HuH-7.5 (cell line): Measurements from ENCODE around the gene REV3L.
"Not testable (repeated sequence)": the region's sequence is repeated elsewhere in the genome, so short reads cannot be mapped to it uniquely, and the experiment has no call there.

Experiments
- DNase-seq: peaks from one replicate; pipeline ENCODE4 v3.0.0; 2011; ENCODE audit warnings: low spot score

REV3L gene

DNA sequence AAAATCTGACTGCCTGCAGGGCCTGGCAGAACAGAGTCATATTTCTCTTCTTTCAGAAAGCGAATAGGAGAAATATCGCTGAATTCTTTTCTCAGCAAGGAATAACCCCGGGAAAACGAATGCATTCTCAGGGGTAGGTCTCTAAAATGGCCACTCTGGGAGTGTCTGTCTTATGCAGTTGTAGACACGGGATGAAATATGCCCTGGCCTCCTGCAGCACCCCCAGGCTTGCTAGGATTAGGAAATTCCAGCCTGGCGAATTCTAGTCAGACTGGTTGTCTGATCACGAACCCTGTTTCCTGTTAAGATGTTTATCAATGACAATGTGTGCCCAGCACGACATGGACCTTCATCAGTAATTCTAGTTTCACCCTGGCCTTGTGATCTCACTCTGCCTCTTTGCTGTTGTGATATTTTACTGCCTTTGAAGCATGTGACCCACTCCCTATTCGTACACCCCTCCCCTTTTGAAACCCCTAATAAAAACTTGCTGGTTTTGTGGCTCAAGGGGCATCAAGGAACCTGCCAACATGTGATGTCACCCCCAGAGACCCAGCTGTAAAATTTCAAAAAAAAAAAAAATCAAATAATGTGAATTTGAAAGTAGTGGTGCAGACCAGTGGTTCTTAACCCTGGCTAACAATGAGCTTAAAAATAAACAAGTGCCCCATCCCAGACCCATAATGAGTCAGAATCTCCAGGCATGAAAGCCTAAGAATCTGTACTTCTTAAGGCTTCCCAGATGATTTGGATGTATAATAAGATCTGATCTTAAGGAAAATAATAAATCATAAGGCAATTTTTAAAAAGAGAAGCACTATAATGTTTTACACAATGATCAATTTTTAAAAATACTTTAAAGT, 181.8 kb downstream of the REV3L start:
- not testable (repeated sequence) for DNase-seq

- no peak for DNase-seq
These were observed 185.2 kb downstream of the REV3L start for GRCh38 chr6:111297776-111298175.

DNA sequence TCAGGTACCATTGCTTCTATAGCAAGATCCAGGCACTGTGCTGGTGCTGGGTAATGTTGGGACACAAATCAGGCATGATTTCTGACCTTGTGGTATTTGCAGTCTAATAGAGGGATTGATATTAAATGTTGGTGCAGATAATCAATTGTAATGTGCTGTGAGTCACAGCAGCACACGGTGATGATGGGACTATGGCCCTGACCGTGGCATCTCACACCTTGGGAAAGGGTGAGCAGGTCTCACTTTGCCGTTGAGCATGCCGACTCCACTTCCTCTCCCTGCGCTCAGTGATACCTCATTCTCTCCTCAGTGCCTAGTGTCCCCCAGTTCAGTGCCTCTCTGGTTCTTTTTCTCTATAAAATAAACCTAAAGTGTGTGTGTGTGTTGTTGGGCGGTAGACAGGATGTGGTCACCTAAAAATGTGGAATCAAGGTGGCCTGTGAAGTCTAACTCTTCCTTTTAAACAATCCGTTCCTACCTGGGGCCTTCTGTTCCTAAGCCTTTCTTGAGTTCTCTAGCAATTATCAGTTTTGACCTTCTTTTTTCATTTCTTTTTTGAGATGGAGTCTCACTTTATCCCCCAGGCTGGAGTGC, 188.5 kb downstream of the REV3L start:
- DNase-seq, result no peak

DNA sequence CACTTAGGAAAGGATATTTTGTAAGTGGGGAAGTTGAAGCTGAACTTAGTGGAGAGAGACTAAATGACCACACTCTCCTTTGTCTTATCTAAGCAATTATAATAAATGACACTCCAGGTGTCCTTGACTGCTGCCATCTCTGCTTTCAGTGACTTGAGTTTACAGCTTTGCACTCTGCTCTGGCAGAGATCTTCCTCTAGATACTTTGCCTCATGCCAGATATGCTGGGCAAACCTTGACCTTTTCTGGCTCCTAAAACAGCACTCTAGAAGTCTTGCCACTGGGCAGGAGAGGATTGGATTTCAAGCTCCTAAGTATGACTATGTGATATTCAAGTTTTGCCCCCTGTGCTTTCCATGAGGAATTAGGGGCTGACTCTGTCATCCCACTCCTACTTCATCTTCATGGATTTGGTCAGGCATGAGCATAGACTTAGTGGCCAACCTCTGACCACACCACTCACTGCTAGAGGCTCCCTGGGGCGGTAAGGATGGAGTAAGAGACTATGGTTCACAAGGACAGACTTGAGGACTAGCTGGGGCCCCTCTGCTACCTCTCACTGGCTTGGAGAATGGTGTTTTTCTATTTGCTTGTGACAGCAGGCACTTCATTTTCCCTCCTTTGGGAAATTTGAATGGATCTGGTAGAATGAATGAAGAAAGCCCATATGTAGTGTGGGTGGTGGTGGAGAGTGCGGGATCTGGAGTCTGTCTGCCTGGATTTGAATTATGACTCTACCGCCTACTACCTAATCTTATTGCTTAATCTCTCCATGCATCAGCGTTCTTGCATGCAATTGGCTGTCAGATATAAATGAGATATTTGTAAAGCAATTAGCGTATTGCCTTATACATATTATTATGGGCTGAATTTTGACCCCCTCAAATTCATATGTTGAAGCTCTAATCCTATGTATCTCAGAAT, 191.4 kb downstream of the REV3L start:
- no peak for DNase-seq

- DNase-seq, result not testable (repeated sequence)
These were observed 192.2 kb downstream of the REV3L start for GRCh38 chr6:111290689-111291335.

DNA sequence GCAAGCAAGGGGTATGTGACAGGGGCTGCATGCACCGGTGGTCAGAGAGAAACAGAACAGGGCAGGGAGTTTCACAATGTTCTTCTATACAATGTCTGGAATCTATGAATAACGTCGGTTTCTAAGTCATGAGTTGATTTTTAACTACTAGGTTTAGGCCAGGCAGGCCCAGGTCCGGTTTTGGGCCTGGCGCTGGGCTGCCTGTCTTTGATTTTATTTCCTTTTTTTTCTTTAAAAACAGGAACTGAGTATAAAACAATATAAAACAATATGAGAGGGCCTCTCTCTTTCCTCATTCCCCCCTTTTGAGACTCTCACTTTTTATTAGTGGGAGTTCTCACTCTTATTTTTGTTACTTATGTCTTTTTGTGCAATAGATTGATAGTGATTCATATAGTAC, 198.7 kb downstream of the REV3L start:
- DNase-seq, result not testable (repeated sequence)

- no peak for DNase-seq
These were observed 199.3 kb downstream of the REV3L start for GRCh38 chr6:111283707-111284106.

GRCh38 chr6:111282515-111282914, 200.5 kb downstream of the REV3L start:
- DNase-seq, result no peak

DNA sequence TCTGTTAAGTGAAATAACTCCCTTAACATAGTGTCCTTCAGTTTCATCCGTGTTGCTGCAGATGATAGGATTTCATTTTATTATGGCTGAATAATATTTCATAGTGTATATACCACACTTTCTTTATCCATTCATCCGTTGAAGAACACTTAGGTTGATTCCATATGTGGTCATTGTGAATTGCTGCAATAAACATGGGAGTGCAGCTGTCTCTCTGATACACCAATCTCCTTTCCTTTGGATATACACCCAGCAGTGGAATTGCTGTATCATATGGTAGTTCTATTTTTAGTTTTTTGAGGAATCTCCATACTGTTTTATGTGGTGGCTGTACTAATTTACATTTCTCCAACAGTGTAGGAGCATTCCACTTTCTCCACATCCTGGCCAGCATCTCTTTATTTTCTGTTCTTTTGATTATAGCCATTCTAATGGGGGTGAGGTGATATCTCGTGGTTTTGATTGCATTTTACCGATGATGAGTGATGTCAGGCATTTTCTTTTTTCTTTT, 202.5 kb downstream of the REV3L start:
- no peak for DNase-seq

DNA sequence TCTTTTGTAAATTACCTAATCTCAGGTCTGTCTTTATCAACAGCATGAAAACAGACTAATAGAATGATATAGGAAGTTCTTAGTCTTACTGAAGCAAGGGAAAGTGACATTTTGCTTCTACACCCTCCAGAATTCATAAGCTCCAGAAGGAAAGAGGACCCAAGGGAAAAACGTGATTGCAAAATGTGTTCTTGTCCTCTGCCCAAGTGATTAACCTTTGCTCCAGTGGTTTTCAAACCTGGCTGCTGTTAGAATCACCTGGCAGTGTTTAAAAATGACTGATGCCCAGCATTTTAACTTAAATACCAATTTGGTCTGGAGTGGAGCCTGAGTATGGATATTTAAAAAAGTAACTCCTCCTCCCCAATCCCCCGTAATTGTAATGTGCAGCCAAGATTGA, 204.3 kb downstream of the REV3L start:
- DNase-seq, result no peak

GRCh38 chr6:111277819-111278218, 205.2 kb downstream of the REV3L start:
- no peak for DNase-seq

- no peak for DNase-seq
These were observed 206.3 kb downstream of the REV3L start for GRCh38 chr6:111276736-111277135.

DNA sequence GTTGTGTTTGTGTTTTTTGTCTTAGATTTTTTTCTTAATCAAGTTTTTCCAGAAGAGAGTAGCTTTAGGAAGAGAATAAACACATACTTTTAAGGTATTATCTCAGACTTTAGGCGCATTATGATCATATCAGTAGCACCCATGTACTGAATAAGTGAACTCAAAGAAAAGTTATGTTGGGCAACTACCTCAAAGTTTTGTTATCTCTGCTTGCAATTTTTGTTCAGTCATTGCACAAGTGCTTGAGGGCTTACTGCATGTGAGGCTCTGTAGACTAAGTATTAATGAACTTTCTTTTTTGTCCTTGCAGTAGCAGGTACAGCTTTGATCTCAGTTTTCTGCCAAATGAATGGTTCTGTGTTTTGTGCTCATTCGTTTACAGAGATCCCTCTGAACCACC, 206.7 kb downstream of the REV3L start:
- no peak for DNase-seq

DNA sequence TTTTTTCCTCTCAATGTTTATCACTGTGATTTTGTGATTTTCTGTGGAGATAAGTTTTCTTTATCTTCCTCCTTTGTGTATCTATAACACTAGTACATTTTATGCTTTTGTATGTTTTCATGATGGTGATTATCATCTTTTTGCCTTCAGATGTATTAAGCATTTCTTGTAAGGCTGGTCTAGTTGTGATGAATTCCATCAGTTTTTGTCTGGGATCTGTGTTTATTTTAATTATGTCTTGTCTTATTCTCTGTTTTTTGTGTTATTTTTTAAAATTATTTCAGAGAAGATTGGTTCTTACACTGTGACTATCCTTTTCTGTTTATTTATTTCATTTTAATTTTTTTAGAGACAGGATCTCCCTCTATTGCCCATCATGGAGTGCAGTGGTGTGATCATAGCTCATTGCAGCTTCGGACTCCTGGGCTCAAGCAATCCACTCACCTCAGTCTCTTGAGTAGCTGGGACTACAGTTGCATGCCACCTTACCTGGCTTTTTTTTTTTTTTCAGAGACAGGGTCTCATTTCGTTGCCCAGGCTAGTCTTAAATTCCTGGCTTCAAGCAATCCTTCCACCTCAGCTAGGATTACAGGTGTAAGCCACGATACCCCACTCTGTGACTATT, 208.3 kb downstream of the REV3L start:
- no peak for DNase-seq

DNA sequence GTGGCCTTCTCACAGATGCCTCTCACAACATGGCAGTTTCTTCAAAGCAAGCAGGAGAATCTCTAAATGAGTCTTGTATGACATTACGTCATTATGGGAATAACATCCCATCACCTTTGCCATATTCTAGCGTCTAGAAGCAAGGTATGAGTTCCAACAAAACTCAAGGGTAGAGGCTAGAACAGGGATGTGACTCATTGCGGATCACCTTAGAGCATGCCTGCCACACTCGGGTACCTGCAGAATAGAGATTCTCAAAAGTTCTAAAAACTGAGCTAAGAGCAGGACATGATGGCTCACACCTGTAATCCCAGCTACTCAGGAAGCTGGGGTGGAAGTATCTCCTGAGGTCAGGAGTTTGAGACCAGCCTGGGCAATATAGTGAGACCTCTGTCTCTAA, 212.9 kb downstream of the REV3L start:
- no peak for DNase-seq

- no peak for DNase-seq
These were observed 213.5 kb downstream of the REV3L start for GRCh38 chr6:111269401-111269970.

DNA sequence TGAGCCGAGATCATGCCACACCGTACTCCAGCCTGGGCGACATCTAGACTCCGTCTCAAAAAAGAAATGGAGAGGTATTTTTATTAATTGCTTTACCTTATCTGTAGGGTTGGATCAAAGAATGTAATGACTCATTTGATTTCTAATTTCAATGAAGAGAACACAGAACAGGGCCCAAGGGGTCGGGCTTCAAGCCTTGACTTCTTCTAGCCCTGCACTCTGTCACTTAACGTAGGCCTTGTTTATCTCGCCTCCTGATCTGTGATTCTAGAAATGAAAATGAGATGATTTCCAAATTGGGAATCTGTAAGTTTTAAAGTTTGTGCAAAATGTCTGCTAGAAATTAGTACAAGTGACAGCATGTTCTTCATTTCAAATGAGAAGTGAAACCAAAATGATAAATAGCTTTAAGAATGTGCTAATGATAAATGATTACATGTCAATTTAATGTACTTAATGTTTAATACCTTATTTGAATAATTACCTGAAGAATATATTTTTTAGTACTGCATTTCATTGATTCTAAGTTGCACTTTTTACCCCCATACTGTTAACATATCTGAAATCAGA, 215.2 kb downstream of the REV3L start:
- DNase-seq, result no peak

DNA sequence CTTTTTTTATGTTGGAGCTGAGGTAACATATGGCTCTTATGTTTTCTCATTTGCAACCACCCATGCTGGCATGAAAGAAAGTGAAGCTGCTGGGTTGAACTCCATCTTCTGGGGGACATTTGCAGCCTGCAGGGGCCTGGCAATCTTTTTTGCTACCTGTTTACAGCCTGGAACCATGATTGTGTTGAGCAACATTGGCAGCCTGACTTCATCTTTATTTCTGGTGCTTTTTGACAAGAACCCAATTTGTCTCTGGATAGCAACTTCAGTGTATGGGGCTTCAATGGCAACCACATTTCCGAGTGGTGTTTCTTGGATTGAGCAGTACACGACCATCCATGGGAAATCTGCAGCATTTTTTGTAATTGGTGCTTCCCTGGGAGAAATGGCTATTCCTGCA, 216.7 kb downstream of the REV3L start:
- DNase-seq, result no peak

- no peak for DNase-seq
These were observed 217.2 kb downstream of the REV3L start for GRCh38 chr6:111265842-111266241.

DNA sequence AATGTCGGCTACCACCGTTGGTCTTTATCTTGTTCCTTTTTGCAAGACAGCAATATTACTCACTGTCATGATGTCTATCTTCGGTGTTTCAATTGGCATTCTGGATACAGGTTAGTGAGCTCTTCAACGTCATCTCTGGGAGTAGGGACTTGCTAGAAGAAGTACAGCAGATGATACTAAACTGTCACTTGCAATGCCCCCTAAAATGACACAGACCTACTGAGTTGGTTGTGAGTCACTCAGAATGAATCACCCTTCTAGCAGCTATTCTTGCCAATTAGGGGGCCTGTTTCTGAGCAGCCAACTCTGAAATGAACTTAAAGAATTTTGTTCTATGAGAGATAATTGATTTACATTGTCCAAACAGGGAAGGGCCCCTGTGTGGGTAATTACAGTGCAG, 219.2 kb downstream of the REV3L start:
- no peak for DNase-seq
